Testis (tissue), 3 donors: Measurements from ENCODE around the gene MRFAP1L1. TPM values are rescaled to one million over a fixed set of nuclear protein-coding genes. Genes with fewer than 3 reads are reported as not detected.

Experiments
- DNase-seq: peaks from one replicate; pipeline ENCODE4 v3.0.0-alpha.2; 2019
- H3K27ac ChIP-seq, 2 donors: fragments of 200-600 bp; sonication (generic); one replicate each; pipeline ENCODE4 v1.5.1; 2019
- H3K27me3 ChIP-seq: fragments of 200-600 bp; sonication (generic); one replicate; pipeline ENCODE4 v1.5.1; 2019
- H3K36me3 ChIP-seq: fragments of 200-600 bp; sonication (generic); one replicate; pipeline ENCODE4 v1.5.1; 2017; ENCODE audit warnings: low read depth; ENCODE audit errors: missing control alignments
- H3K4me1 ChIP-seq: fragments of 200-600 bp; sonication (generic); one replicate; pipeline ENCODE4 v1.5.1; 2019
- H3K4me3 ChIP-seq, 2 donors: fragments of 200-600 bp; sonication (generic); one replicate each; pipeline ENCODE4 v1.5.1; 2017 to 2019
- H3K9me3 ChIP-seq: fragments of 200-600 bp; sonication (generic); one replicate; pipeline ENCODE4 v1.5.1; 2017
- POLR2A ChIP-seq: fragments of 450-650 bp; IDR thresholded peaks from one replicate; pipeline ENCODE4 v1.6.1; 2017; ENCODE audit warnings: antibody characterized with exemption, mild to moderate bottlenecking, moderate library complexity
- WGBS, 2 donors: methylation state at CpG; one replicate each; pipeline ENCODE4 v1.1.5; 2018; 5-methylcytosine and 5-hydroxymethylcytosine counted together
- intact Hi-C: fragments of 100-400 bp; cut with DNase I; formaldehyde crosslinking; loops from one replicate; pipeline ENCODE4 v1.15.1; 2023; ENCODE audit warnings: low total_unique reads
- polyA plus RNA-seq: library from polyadenylated mRNA; stranded (reverse); fragments of 350-450 nt; fragmentation: Illumina TruSeq; extraction: RNeasy Lipid Tissue Mini Kit (QIAGEN cat#74804); gene quantifications from one replicate; pipeline ENCODE4 v1.2.3, GENCODE V29; 2014; ENCODE audit warnings: low read depth, low replicate concordance; ENCODE audit not compliant: insufficient read depth
- total RNA-seq, 2 donors: library from RNA; depleted of rRNA; stranded (reverse); fragments of >200 nt; gene quantifications; one replicate each; pipeline ENCODE4 v1.2.3, GENCODE V29; 2016
- TF ChIP-seq, protein P1 (sequence below), 3 experiments: fragments of 450-650 bp in 2 of 3; fragments of 200-600 bp in 1 of 3; sonication (generic) in 1 of 3; IDR thresholded peaks; one replicate each; pipeline ENCODE4 v1.5.1; 2016 to 2019; ENCODE audit warnings: antibody characterized with exemption in 3 of 3, mild to moderate bottlenecking in 2 of 3, moderate library complexity in 1 of 3

Gene MRFAP1L1
- total and polyA plus RNA-seq, 3 donors from 2014 or later, result 40.8 to 60.5 (median 42.9) TPM

DNA sequence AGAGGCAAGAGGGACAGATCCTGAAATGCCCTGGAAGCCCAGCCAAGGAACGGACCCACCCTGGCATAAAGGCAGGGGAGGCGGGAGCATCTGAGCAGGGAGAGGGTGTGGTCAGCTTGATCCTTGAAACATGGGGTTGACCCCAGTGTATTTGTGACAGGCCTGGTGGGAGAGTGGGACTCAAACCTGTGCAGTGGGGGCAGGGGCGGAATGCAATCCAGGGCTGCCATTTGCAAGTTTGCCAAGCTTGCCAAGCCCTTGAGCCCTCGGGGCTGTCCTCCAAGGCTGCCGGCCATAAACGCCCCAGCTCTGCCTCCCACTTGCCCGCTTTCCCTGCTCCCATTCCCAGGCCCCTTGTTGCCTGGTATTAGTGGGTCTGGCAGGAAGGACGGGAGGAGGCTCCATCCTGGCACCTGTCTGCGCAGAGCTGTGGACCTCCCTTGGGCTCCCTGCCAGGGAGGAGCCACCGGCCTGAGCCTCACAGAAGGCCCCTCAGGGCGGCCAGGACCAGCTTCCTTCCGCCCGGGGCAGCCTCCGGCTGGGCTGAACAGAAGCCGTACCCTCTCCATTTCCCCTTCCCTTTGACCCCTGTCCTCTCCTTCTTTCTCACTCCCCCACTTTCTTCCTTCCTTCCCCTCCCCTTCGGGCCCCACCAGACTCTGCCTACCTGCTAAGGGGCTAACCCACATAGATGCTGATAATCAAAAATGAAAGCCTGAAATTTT lies 15.3 kb downstream of the MRFAP1L1 start:
- Histone ChIP-seq H3K27me3 (no peaks in the 10 kb centered on the region), H3K9me3 (no peaks in the 10 kb centered on the region), H3K4me1 (no peaks in the 10 kb centered on the region), H3K4me3 (no peak overlapping the region), H3K27ac (no peak overlapping the region), H3K36me3 (no peaks in the 10 kb centered on the region)
- no peak for DNase-seq
- intact Hi-C loops, result no loop called here
- 83 to 85% methylated on average over 13 to 16 of the region's 16 CpGs for WGBS, 2 donors
- TF ChIP-seq, protein P1, sequence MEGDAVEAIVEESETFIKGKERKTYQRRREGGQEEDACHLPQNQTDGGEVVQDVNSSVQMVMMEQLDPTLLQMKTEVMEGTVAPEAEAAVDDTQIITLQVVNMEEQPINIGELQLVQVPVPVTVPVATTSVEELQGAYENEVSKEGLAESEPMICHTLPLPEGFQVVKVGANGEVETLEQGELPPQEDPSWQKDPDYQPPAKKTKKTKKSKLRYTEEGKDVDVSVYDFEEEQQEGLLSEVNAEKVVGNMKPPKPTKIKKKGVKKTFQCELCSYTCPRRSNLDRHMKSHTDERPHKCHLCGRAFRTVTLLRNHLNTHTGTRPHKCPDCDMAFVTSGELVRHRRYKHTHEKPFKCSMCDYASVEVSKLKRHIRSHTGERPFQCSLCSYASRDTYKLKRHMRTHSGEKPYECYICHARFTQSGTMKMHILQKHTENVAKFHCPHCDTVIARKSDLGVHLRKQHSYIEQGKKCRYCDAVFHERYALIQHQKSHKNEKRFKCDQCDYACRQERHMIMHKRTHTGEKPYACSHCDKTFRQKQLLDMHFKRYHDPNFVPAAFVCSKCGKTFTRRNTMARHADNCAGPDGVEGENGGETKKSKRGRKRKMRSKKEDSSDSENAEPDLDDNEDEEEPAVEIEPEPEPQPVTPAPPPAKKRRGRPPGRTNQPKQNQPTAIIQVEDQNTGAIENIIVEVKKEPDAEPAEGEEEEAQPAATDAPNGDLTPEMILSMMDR (IDR thresholded peaks at IDR 0.05), result no peak

DNA sequence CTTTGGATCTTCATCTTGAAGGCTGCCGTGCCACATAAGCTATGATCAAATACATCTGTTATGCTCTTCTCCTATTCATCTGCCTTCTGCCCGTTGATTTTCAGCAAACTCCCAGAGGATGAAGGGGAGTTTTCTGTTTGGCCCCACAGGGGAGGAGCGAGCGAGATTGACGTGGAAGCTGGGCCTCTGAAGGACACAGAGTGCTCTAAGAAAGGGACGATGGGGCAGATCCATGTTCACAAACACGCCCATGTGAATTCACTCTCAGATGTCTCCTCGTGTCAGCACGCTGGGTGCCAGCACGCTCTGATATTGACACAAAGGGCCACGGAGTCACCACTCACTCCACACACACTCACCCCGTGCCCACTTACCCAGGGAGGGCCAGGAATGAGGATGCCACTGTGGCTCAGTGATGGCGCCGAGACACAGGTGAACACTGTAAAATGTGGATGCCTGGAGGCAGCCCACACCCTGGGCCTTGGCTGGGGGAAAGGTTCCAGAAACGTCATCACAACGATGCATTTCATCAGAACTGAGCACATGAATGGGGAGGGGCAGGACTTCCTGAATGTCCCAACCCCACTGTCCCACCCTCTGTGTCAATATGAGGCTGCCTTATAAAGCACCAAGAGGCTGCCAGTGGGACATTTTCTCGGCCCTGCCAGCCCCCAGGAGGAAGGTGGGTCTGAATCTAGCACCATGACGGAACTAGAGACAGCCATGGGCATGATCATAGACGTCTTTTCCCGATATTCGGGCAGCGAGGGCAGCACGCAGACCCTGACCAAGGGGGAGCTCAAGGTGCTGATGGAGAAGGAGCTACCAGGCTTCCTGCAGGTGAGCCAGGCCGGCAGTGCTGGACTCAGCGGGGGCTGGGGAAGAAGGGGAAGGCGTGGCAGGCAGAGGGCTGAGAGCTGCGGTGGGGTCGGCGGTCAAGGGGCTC lies 16.2 kb downstream of the MRFAP1L1 start, which contains the start of gene S100P:
Gene S100P (plus strand): TSS at position 648 of the 946 bp plus-strand sequence. CDS start 55 bp downstream, at position 703.
- WGBS, 2 donors, result 84 to 88% methylated on average over 29 of the region's 29 CpGs
- Histone ChIP-seq H3K4me3 (no peak within 1 kb of the TSS), H3K27ac (no peak within 1 kb of the TSS), H3K4me1 (no peaks in the 10 kb centered on the region), H3K27me3 (no peaks in the 10 kb centered on the region), H3K9me3 (no peaks in the 10 kb centered on the region), H3K36me3 (no peaks in the 10 kb centered on the region)
- intact Hi-C loops, result no loop called here
- DNase-seq, result no peak
- TF ChIP-seq, protein P1 (IDR thresholded peaks at IDR 0.05), result no peak
- no peak for TF ChIP-seq POLR2A

DNA sequence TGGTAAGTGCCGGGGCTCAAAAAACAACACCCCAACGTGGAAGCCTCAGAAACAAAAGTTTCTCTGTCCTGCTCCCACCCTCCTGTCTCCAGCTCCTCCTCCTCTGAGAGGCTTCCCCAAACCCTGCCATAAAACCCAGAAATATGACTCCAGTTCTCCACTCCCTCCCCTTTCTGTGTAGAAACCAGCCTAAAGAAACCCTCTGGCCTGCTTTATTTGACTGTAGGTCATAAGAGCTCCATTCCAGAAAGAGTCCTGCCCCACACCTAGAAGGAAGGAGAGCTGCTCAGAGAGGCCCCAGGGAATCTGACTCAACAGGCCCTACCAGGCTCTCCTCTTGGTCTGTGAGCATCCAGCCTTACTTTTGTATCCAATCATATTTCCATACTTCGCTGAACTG lies 16.9 kb downstream of the MRFAP1L1 start:
- no peak overlapping the region for H3K27ac ChIP-seq
- no peaks in the 10 kb centered on the region for H3K27me3 ChIP-seq
- no peak for TF ChIP-seq POLR2A
- TF ChIP-seq, protein P1 (IDR thresholded peaks at IDR 0.05), result no peak
- H3K9me3 ChIP-seq, result no peaks in the 10 kb centered on the region
- no peaks in the 10 kb centered on the region for H3K4me1 ChIP-seq
- WGBS, 2 donors, result 77 to 85% methylated on average over 3 of the region's 3 CpGs
- DNase-seq, result no peak
- intact Hi-C loops, result no loop called here
- no peaks in the 10 kb centered on the region for H3K36me3 ChIP-seq
- H3K4me3 ChIP-seq, result no peak overlapping the region

DNA sequence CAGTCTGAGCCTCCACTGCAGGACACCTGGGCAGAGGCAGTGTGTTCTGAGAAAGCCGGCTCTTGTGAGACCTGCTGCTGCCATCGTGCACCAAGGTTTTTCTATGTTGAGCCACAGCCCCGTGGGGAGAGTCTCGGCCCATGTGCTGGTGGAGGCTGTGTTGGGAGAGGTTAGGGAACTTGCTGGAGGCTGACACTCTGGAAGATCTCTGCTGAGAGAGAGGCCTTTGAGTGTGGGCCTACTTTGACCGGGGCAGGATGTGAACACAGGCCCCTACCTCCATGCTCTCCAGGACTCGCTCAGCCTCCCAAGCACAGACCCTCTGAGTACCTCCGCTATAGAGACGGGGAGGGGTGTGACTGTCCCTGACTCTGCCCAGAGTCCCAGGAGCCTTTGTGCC lies 17.3 kb downstream of the MRFAP1L1 start:
- no peaks in the 10 kb centered on the region for H3K36me3 ChIP-seq
- H3K4me3 ChIP-seq, result no peak overlapping the region
- no peaks in the 10 kb centered on the region for H3K27me3 ChIP-seq
- H3K9me3 ChIP-seq, result no peaks in the 10 kb centered on the region
- WGBS, 2 donors, result 94% methylated on average over 6 of the region's 8 CpGs; no CpG with 5 or more reads in 1 of the 2 donors
- intact Hi-C loops, result no loop called here
- H3K27ac ChIP-seq, result no peak overlapping the region
- no peaks in the 10 kb centered on the region for H3K4me1 ChIP-seq
- TF ChIP-seq, protein P1 (IDR thresholded peaks at IDR 0.05), result no peak
- no peak for TF ChIP-seq POLR2A
- DNase-seq, result no peak
